ENCODE data around the gene TMEM184B.
"Not testable (repeated sequence)": the region's sequence is repeated elsewhere in the genome, so short reads cannot be mapped to it uniquely, and the experiment has no call there.

TMEM184B gene

DNA sequence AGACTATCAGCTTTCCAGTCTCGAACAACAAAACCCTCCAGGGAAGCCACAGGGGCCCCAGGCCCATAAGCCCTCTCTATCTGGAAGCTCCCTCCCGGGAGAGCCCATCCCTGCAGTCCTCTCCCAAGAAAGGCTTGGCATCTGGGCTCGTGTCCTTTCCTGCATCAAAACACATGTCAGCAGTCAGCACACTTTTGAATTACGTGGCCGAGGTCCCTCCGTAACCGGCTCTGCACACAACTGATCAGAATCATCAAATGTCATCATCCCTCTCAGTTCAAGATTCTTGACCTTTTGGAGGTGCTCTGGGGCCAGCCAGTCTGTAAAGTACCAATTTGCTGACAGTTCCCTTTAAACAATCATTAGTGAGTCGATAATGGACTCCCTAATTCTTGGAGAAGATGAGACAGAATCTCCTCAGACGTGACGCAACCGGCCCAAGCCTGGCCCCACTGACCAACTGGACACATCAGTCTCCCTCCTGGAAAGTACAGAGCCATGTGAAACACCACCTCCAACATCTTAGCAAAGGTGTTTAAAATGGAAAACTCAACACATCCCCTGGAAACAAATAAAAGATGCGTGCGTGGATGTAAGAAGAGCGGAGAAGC, 37.5 kb downstream of the TMEM184B start:
- DNase-seq: no peak
- H3K4me3 ChIP-seq (ENCODE audit: low read depth, low read length): no peak overlapping the region
- peaks cover 19% of the 10 kb centered on the region for H3K36me3 ChIP-seq
- TF ChIP-seq, protein P1, sequence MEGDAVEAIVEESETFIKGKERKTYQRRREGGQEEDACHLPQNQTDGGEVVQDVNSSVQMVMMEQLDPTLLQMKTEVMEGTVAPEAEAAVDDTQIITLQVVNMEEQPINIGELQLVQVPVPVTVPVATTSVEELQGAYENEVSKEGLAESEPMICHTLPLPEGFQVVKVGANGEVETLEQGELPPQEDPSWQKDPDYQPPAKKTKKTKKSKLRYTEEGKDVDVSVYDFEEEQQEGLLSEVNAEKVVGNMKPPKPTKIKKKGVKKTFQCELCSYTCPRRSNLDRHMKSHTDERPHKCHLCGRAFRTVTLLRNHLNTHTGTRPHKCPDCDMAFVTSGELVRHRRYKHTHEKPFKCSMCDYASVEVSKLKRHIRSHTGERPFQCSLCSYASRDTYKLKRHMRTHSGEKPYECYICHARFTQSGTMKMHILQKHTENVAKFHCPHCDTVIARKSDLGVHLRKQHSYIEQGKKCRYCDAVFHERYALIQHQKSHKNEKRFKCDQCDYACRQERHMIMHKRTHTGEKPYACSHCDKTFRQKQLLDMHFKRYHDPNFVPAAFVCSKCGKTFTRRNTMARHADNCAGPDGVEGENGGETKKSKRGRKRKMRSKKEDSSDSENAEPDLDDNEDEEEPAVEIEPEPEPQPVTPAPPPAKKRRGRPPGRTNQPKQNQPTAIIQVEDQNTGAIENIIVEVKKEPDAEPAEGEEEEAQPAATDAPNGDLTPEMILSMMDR (IDR thresholded peaks at IDR 0.05; ENCODE audit: low read depth, low read length): no peak
- H3K27ac ChIP-seq: no peak overlapping the region
- no peaks in the 10 kb centered on the region for H3K27me3 ChIP-seq (ENCODE audit: insufficient read depth, low read depth, severe bottlenecking)
- H3K9me3 ChIP-seq (ENCODE audit: severe bottlenecking): no peaks in the 10 kb centered on the region

GRCh38 chr22:38233856-38234255, 39.0 kb downstream of the TMEM184B start:
- H3K27ac ChIP-seq; H3K27me3 ChIP-seq (ENCODE audit: insufficient read depth, low read depth, severe bottlenecking); H3K9me3 ChIP-seq (ENCODE audit: severe bottlenecking); DNase-seq; H3K4me3 ChIP-seq (ENCODE audit: low read depth, low read length): not testable (repeated sequence)
- H3K36me3 ChIP-seq: peaks cover 25% of the 10 kb centered on the region

- Histone ChIP-seq H3K4me3 (ENCODE audit: low read depth, low read length) (no peak overlapping the region), H3K27me3 (ENCODE audit: insufficient read depth, low read depth, severe bottlenecking) (no peaks in the 10 kb centered on the region), H3K36me3 (peaks cover 29% of the 10 kb centered on the region), H3K9me3 (ENCODE audit: severe bottlenecking) (no peaks in the 10 kb centered on the region), H3K27ac (no peak overlapping the region)
- TF ChIP-seq, protein P1 (IDR thresholded peaks at IDR 0.05; ENCODE audit: low read depth, low read length): no peak
- DNase-seq: no peak
Observed at GRCh38 chr22:38233427-38233826, 39.4 kb downstream of the TMEM184B start.

- Histone ChIP-seq H3K27me3 (ENCODE audit: insufficient read depth, low read depth, severe bottlenecking) (no peaks in the 10 kb centered on the region), H3K9me3 (ENCODE audit: severe bottlenecking) (no peaks in the 10 kb centered on the region), H3K4me3 (ENCODE audit: low read depth, low read length) (no peak overlapping the region), H3K27ac (no peak overlapping the region), H3K36me3 (peaks cover 33% of the 10 kb centered on the region)
- no peak for DNase-seq
- TF ChIP-seq, protein P1 (IDR thresholded peaks at IDR 0.05; ENCODE audit: low read depth, low read length): no peak
Observed at GRCh38 chr22:38232196-38232595, 40.6 kb downstream of the TMEM184B start.

DNA sequence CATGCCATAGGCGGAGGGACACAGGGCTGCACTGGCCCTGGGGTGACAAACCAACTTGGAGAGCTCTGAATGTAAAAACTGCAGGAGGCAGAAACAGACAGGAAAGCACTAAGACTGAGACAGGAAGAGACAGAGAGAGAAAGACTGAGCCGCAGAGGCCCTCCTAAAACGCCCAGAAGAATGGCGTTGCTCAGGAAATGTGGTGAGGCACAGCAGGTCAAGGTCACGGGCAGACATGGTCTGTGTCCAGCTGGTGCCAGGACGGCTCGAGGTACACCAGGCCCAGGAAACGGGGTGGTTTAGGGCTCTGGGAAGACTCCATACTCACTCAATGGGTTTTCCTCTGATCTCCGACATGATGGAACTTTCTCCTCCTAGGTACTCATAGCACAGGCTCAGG, 41.9 kb downstream of the TMEM184B start:
- H3K27me3 ChIP-seq (ENCODE audit: insufficient read depth, low read depth, severe bottlenecking): no peaks in the 10 kb centered on the region
- peaks cover 38% of the 10 kb centered on the region for H3K36me3 ChIP-seq
- H3K4me3 ChIP-seq (ENCODE audit: low read depth, low read length): no peak overlapping the region

DNA sequence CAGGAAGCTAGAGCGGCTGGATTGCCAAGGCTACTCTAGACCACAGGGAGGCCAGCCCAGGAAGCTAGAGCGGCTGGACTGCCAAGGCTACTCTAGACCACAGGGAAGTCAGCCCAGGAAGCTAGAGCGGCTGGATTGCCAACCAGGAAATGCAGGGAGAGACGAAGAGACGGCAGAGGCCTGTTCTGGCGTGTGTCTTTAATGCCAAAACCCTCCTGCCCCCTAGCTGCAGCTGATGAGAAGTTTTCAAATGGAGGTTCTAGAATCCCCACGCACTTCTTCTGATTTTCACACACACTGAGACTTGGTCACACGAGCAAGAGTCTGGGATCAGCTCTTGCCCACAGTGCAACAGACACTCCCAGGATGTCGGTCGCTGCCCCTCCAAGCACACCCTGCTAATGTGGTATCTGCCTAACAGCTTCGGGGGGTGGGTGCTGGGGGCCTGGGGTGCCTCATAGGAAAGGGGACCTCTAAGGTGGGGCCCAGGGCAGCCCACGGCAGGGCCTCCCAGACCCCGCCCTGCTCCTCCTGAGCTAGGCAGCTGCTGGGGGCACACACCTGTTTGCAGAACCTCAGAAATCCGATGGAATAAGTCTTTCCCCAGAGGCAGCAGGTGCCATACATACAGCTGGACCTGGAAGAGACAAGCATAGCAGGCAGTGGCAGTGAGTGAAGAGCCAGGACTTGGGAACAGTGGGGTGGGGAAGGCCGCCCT, 42.5 kb downstream of the TMEM184B start:
- Histone ChIP-seq H3K4me3 (ENCODE audit: low read depth, low read length) (no peak overlapping the region), H3K36me3 (peaks cover 36% of the 10 kb centered on the region), H3K27me3 (ENCODE audit: insufficient read depth, low read depth, severe bottlenecking) (no peaks in the 10 kb centered on the region), H3K27ac (no peak overlapping the region), H3K9me3 (ENCODE audit: severe bottlenecking) (no peaks in the 10 kb centered on the region)
- peak; percentile 47 for DNase-seq
- TF ChIP-seq, protein P1 (IDR thresholded peaks at IDR 0.05; ENCODE audit: low read depth, low read length): peak; percentile 59; the same call in 1 of the 2 replicates

More for the DNA sequence above, 41.9 kb downstream of the TMEM184B start:
- TF ChIP-seq, protein P1 (IDR thresholded peaks at IDR 0.05; ENCODE audit: low read depth, low read length): no peak
- Histone ChIP-seq H3K9me3 (ENCODE audit: severe bottlenecking) (no peaks in the 10 kb centered on the region), H3K27ac (no peak overlapping the region)
- no peak for DNase-seq

Measured in WERI-Rb-1 (cell line).